GM12872 (cell line): ENCODE results near the gene INVS.

ENCODE experiments used
- TF ChIP-seq, protein P1 (sequence below): IDR thresholded peaks from 3 replicates; pipeline ENCODE4 v1.5.1; 2011; ENCODE audit warnings: low read depth, mild to moderate bottlenecking, low read length, moderate library complexity; ENCODE audit not compliant: insufficient read depth

The INVS gene

DNA sequence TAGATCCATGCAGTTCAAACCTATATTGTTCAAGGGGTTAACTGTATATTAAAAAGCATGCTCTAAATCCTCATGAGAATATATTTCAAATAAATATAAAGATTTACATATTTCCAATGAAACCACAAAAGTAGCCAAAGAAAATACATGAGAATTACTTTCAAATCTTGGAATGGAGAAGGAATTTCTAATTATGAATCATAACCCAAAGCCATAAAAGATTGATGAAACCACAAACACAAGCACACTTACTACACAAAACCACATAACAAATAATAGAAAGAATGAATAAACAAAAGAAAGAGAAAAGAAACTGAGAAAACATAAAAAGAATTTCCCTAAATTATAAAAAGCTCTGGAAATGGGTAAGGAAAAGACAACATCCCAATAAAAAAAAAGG, 16.3 kb upstream of the INVS start:
- TF ChIP-seq, protein P1, sequence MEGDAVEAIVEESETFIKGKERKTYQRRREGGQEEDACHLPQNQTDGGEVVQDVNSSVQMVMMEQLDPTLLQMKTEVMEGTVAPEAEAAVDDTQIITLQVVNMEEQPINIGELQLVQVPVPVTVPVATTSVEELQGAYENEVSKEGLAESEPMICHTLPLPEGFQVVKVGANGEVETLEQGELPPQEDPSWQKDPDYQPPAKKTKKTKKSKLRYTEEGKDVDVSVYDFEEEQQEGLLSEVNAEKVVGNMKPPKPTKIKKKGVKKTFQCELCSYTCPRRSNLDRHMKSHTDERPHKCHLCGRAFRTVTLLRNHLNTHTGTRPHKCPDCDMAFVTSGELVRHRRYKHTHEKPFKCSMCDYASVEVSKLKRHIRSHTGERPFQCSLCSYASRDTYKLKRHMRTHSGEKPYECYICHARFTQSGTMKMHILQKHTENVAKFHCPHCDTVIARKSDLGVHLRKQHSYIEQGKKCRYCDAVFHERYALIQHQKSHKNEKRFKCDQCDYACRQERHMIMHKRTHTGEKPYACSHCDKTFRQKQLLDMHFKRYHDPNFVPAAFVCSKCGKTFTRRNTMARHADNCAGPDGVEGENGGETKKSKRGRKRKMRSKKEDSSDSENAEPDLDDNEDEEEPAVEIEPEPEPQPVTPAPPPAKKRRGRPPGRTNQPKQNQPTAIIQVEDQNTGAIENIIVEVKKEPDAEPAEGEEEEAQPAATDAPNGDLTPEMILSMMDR: no peak

DNA sequence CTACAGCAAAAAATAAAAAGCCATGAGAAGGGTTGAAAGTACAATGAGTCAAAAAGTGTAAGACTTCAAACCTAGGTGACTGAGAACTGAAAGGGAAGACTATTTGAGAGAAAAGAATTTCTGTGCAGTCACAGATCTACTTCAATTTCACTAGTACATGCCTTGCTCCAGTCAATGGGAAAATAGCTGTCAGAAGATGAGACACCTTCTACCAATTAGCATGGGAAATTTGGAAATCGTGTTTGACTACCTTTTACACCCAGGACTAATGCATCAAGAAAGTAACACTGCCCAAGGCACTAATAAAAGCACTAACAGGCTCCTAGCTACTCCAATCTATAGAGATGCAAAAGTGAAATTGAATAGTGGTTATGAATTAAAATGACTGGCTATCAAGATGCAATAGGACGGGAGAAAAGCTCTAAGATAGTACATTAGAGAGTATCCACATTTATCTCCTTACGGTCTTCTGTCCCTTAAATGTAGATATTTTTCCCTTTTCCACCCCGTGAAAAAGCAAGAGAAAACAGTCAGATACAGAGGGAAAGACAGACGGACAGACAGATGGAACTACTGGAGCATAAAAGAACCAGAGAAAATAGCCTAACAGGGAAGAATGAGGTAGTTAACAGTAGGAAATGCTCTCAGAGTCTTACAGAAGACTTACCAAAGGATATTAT, 15.5 kb upstream of the INVS start:
- TF ChIP-seq, protein P1: no peak

DNA sequence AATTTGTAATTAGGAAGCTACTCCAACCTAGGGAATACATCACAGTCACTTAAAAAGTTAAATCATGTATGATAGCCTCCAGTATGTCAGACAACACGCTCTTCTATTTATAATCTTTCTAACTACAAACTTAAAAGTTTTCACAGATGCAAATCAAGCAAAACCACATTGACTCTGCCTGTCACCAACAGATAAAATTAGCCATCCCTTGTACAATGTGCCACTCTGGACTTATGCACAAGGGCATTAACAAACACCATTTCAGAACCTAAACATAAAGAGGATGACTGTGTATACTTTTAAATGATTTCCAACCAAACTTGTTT, 15.0 kb upstream of the INVS start:
- TF ChIP-seq, protein P1: no peak

DNA sequence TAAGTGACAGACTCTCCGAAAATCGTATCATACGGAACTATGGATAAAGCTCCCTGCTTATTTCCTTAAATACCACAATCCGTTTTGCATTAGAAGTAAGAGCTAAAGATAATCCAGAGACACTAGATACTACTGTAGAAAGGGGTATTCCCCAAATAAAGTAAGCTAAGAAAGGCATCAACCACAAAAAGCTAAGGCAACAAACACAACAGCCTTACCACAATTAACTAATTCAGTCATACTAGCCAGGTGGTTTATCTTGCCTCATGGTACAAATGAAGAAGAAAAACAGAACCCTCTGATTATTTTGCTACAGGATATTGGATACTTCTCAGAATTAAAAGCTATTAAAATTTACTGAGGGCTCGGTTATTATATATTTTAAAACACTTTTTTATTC, 14.3 kb upstream of the INVS start:
- TF ChIP-seq, protein P1: no peak

DNA sequence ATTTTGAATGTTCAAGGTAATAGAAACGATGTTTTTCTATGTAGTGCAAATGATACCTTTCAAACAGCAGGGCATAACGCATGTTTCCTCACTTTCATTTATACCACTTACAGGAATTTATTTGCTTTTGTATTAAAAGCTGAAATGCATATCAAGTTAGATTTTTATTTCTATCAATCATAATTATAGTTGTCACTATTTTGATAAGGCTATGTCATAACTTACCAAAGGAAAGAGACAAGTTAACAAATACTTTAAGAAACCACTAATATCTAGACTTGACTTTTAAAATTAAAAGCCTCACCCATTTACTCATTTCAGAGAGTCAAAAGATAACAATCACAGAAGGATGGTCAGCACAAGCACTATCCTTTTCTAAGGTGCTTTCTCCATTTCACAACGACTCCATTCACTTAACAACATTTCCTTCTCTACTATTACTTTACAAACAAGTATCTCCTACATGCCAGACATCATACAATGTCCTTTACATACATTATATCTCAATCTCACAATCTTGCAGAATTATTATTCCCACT, 12.9 kb upstream of the INVS start:
- TF ChIP-seq, protein P1: no peak

DNA sequence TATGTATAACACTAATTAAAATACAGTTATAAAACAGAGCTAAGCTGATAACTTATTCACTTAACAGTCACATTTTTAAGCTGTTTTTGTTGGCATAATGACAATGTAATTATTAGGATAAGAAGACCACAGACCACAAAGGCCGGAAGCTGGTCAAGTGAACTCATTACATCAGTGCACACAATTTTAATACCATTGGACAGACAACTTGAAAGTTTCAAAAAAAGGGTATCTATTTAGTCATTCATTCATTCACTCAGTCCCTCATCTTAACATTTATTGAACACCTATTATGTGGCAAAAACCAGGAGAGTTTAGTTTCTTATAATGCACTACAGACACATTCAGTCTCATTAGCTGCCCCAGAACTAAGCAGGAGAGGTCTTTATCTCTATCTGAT, 11.8 kb upstream of the INVS start:
- TF ChIP-seq, protein P1: no peak

DNA sequence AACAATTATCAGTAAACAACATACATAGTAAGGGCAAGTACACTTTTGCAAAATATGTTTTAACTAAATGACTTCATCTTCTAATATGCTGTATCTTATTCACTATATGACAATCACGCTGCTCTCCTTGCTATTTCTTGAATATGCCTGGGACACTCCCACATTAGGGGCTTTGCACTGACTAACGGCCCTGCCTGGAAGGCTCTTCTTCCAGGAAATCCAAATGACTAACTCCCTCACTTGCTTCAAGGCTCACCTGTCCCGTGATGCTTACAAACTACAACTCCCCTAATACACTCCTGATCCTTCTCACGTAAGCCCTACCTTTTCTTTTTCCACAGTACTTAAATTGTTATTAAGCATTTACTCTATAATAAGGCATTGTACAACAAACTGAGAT, 10.8 kb upstream of the INVS start:
- TF ChIP-seq, protein P1: no peak
